Measurements from ENCODE around the gene SH3RF3. TPM values are rescaled to one million over a fixed set of nuclear protein-coding genes. Genes with fewer than 3 reads are reported as not detected.
"Not testable (repeated sequence)": the region's sequence is repeated elsewhere in the genome, so short reads cannot be mapped to it uniquely, and the experiment has no call there.

SH3RF3 gene
- polyA plus RNA-seq, 12 donors: 3.3 to 7.5 (median 4.7) TPM; not detected in 1

DNA sequence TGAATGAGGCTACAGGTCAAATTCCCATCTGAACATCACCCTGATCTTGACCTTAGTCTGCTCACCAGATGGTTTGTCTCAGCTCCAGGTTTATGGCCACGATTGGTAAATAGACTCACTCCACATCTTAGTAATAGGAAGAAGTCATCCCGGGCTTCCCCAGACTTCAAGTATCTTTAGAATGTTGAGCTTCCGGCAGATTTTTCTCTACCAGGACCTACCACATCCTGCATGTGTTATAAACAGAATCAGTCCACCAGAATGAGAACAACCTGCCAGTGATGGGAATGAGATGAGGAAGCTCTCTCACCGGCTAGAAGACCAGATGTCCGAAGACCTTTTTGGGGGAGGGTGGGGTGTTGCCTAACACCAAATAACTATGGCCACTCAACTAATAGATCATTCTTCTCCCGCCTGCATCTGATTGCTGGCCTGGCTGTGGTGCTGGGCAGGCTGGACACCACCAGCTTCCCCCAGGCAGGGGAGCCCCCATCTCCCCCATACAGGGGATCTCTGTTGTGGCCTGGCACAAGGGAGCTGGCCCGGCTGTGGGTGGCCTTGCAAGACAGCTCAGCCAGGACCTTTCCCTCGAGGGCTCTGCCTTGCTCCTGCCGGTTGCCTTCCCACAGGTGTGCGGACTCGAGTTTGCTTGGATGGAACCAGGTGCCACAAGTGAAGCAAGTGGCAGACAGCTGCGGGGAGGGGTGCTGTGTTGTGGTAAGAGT lies 88.5 kb downstream of the SH3RF3 start:
- DNase-seq: no peak

DNA sequence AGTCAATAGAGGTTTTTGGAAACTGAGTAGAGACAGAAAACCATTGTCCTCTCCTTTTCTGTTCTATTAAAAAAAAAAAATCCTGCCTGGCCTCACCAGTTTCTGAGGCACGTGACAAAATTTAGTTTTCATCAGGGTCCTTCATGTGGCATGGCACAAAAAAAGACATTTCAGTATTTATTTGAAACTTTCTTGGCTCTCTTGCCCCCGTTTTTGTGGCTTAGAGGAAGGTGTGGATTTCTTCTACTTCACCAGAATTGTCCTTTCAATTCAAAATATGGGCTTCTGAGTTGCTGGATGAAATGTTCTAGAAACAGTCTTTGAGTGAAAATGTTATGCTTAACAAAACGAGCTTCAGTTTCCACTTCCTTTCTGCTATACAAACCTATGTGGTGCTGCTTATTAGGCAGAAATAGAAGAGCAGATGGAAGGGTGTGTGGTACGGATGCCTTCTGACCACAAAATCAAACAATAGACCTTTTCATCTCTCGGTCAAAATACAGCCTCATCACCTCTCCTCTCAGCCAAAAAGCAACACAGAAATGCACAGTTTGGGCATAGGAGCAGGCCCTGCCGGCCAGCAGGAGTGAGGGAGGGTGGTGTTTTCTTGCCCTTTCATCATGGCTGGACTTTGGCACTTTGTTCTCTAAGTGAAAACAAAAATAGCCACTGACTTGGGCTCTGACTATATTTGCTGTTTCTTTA lies 89.2 kb downstream of the SH3RF3 start:
- no peak for DNase-seq

DNA sequence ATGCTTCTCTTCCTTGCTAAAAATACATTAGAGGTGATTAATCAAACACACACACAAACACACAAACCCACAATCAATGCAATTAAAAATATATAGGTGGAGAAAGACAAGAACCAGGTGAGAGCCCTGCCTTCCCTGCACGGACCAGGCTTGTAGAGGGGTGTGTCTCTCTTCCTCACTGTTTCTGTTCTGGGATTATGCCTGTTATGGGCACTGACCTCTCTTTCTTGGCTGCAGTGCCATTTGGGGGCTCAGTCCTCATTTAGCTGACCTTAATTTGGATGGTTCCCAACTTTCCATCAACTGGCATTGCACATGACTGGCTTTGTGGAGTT lies 89.8 kb downstream of the SH3RF3 start:
- no peak for DNase-seq

DNA sequence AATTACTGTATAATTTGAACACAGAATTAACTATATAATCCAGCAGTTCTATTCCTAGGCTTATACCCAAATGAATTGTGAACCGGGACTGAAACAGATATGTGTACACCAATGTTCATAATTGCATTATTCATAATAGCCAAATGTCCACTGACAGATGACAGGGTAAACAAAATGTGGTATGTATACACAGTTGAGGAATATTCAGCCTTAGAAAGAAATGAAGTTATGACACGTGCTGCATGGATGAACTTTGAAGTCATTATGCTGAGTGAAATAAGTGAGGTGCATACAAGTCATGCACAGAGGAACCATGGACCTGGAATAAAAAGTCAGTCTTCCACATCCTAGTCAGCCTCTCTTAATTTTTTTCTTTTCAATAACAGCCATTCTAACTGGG lies 91.9 kb downstream of the SH3RF3 start:
- no peak for DNase-seq

DNA sequence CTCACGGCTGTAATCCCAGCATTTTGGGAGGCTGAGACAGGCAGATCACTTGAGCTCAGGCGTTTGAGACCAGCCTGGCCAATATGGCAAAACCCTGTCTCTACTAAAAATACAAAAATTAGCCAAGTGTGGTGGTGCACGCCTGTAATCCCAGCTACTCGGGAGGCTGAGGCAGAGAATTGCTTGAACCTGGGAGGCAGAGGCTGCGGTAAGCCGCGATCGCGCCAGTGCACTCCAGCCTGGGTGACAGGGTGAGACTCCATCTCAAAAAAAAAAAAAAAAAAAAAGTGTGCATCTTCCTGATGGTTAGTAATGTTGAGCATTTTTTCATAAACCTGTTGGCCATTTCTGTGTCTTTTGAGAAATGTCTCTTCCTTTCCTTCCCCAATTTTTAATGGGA lies 92.3 kb downstream of the SH3RF3 start:
- not testable (repeated sequence) for DNase-seq

DNA sequence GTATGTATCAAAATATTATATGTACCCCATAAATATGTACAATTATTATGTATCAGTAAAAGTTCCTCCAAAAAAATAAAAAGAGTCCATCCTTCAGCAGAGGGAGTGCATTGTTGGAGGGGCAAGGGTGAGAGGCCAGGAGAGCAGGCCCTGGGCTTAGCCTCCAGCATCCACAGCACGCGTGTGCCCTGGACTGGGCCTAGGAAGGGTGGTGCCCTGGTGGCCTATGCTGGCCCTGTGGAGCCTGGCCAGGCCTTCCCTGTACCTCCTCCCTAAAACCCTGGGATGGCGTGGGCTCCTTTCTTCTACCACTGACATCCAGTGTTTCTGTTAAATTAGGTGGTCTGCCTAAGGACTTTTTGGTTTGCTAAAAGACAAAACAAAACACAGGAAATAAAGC lies 93.4 kb downstream of the SH3RF3 start:
- DNase-seq: no peak

DNA sequence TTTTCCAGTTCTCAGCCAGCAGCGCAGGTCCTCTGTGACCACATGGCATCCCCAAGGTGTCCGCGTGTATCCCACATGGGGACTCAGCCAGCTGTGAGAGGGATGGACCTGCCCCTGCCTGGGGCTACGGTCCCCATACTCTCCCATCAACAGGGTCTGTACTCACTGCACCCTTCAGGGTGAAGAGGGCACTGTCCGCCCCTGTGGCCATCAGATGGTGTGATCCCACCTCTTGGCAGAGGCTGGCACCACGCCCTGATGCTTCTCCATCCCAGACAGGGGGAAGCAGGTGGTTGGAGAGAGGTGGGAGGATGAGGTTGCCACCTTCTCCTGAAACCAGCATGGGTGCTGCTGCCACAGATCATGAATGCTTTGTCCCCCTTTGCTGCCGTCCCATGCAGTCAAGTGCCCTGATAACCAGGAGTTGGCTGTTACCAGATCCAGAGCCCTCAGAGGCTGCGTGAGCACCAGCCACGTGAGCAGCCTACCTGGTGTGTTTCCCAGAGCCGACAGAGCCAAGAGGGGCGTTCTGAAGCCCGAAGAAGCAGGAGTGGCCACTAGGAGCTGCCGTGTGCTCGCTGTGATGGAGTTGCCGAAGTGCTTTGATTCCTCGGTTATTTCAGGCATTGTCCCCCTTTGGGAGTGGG lies 93.9 kb downstream of the SH3RF3 start:
- DNase-seq: no peak

DNA sequence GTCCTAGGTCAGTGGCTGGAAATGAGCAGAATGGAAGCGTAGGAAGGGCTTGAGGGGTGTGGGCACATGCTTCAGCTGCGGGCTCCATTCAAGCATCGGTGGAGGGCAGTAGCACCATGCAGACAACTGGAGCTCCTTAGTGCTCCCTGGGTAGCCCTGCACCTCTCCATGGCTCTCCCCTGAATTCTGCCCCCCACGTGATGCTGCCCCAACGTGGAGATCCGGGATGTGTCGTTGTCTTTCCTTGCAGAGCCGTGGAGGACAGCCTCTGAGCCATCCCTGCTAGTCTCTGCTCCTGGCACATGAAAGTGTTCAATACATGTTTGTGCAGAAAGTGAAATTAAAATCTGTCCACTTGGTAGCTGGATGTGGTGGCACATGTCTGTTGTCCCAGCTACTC lies 94.5 kb downstream of the SH3RF3 start:
- no peak for DNase-seq

DNA sequence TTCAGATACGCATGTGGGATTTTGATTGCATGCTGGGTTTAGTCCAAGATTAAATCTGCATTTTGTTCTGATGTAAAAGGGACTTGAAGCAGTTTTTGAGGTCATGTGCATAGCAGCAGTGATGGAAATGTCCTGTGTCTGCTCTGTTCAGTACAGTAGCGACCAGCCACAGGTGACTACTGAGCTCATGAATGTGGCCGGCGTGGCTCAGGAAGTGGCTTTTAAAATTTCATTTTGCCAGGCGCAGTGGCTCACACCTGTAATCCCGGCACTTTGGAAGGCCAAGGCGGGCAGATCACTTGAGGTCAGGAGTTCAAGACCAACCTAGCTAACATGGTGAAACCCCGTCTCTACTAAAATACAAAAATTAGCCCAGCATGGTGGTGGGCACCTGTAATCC lies 95.3 kb downstream of the SH3RF3 start:
- not testable (repeated sequence) for DNase-seq

DNA sequence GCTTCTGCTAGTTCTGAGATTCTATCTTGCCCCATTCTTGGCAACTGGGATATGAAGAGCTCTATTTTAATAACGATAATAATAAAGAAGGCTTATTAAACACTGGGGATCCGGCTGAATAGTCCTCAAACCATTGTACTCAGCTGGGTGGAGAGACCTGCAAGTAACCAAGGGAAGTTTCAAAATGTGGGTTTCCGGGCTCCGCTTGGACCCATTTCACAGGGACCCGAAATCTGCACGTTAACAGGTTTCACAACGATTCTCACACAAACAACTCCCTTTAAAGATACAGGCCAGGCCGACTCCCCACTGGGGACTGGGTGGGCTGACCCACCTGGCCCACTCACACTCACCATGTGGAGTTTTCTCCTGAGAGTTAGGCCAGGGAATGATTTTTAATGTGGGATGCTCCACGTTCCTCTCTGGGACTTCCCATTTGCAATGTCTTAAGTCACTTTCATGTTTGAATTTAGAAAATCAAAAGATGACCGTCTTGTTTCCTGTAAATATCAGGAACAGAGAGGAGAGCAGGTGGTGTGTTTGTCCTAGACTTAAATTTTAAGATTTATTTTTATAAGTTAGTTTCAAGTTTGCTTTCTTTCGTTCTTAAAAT lies 96.3 kb downstream of the SH3RF3 start:
- DNase-seq: no peak

DNA sequence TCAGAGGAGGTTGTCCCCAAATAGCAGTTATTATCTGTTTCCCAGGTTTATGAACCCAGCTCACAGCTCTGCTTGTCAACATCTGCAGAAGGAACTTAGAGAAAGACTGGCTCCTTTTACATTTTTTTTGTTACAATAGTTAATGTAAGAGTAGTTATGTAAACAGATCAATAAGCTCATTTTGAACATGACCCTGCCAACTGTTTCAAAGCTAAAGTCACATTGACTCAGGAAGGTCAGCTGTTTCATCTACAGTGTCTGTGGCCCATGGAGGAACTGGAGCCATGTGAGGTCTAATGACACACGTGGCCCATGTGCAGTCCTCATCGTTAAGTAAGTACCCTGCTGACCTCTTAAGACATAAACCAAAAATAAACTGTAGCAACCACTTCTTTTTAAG lies 97.1 kb downstream of the SH3RF3 start:
- DNase-seq: no peak

DNA sequence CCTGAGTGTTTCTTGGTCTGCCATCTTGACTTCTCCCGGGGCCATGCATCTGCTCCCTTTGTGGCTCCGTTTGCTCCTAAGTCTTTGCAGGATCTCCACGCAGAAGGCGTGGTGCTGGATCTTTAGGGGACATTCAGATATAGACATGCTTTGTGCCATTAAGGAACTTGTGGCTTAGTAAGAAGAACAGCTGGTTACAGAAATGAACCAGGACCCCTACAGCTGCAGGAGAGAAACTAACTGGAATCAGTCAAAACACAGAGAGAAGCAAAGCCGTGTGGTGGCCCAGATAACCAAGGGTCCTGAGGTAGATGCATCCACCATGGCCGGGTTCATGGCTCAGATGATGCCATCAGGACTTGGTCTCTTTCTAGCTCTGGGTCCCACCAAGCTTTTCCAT lies 97.6 kb downstream of the SH3RF3 start:
- DNase-seq: no peak

DNA sequence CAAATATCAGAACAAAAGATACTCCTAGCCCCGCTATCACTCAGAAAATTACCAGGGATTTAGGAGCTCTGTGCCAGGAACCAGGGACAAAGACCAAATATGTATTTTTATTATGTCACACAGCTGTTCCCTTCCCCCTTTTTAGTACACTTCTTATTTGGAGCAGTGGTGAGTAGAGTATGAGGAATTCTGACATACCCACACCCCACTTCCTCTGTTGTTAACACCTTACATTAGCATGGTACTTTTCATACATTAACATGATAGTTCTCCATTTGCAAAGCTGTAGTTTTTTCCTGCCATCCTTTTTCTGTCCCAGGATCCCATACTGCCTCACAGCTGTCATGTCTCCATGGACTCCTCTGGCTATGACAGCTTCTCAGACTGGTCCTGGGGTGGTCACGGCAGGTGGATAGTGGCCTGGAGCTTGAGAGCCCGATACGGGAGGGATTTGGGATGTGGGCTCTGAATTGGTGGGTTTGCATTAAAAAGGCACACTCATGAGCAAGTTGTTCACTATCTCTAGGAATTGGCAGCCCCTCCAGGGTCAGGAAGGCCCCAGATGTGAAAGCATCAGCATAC lies 100.2 kb downstream of the SH3RF3 start:
- DNase-seq: no peak

DNA sequence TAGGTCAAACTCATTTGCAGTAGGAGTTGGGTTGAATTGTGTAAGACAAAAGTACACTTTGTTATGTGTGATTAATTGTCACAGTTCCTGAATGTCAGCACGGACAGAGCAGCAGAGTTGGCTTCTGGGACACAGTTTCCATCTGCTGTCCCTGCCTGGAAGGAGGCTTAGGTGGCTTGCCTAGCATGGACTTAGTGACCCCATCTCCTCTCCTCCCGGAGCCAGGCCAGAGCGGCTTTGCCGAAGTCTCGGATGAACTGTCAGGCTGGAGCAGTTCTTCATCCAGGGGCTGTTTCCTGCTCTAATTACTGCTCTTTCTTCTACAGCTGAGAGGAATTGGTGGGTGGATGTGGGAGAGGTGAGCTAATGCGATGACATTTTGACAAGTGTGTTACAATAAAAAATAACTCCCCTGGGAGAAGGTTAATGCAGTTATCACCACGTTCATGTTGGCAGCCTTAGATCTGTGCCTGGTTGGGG lies 102.0 kb downstream of the SH3RF3 start:
- DNase-seq: no peak

DNA sequence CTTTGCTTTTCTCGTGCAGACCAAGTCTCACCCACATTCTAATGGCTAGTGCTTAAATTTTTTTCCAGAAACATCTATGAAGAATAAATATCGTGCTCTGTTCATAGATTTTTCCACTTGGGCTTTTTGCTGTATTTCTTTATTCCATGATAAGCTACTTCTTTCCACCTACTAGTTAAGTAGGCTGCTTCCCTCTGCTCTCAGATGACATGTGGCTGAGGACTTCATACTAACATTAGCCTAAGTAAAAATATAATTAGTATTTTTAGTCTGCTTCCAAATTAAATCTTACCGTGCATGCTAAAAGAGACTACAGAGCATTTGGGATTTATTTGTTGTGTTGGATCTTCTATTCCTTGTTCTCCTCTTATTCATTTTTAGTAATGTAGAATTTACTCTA lies 102.4 kb downstream of the SH3RF3 start:
- DNase-seq: no peak

DNA sequence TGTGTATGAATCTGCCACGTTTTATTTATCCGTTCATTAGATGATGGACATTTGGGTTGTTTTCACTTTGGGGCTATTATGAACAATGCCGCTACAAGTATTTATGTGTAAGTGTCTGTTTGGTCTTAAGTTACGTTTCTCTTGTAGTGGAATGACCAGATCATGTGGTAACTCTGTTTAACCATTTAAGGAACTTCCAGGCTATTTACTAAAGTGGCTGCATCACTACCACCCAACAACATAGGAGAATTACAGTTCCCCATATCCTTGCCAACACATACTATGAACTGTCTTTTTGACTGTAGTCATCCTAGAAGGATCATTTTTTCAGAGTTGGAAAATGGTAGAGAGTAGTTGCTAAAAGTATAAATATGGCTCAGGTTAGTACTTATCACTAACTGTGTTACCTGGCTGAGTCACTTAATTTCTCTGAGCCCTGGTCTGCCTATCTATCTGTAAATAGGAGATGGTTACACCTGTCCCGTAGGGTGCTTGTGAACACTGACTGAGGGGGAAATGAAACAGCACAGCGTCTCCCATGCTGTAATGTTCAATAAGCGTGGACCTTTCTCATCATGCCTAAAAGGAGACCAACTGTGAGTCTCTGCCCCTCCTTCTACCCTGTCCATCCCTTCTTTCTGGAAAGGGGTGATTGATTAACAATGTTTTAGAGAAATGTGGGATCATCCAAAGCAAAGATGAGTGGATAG lies 103.1 kb downstream of the SH3RF3 start:
- DNase-seq: no peak

DNA sequence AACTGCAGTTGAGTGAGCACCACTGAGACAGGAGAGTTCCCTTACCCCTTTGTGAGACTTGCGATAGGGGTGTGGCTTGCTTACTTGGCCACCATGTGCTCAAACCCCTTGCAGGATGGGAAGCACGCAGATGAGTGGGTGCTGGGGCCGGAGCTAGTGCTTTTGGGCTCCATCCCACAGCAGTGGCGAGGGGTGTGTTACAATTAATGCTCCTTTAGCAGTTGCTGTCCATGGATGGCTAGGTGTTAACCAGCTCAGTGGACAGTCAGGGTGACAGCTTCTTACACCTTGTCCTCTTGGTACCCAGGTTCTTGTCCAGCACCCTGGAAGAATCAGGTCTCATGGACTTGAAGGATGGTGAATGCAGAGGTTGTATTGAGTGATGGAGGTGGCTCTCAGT lies 103.9 kb downstream of the SH3RF3 start:
- no peak for DNase-seq

DNA sequence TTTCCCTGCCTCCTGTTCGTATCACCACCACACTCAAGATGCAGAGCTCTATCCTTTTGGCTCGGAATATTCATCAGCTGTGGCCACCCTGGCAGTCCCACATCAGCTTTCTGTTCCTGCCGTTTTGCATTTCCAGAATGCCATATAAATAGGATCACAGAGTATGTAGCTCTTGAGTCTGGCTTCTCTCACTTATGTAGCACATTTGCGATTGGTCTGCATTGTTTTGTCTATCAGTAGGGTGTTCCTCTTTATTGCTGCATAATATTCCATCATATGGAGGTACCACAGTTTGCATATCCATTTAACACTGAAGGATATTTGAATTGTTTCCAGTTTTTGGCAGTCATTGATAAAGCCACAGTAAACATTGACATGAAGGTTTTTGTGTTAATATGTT lies 104.6 kb downstream of the SH3RF3 start:
- DNase-seq: no peak

DNA sequence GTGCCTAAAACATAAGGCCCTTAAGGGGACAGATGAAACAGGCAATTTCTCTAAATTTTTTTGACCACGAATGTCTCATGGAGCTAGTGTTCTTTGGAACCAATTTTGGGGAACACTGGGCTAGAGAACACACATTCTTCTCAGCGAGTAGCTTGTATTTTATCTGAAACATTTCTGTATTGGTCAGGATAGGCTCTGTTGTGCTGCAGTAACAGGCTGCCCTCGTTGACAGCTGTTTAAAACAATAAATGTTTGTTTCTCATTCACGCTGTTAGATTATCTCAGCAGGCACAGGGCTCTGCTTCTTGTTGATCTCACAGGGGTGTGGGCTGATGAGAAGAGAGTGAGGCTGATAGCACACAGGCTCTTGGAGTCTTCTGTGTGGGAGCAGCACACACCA lies 105.3 kb downstream of the SH3RF3 start:
- DNase-seq: no peak

DNA sequence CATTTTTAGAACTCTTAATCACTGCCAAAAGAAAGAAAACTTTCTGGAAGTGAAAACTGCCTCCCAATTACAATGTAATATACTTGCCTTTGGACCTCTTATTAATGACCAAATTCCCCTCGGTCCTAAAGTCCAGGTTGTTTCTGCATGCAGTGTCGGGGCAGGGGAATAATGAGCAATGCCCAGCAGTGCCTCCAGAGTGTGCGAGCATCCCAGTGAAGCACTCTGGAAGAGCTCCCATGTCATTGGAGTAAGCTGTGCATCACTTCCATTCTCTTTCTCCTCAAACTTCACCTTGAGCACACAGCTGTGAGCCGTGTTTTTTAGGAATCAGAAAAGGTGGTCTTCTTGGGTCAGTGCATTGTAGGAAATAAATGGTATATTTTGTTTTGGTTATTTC lies 107.1 kb downstream of the SH3RF3 start:
- no peak for DNase-seq

DNA sequence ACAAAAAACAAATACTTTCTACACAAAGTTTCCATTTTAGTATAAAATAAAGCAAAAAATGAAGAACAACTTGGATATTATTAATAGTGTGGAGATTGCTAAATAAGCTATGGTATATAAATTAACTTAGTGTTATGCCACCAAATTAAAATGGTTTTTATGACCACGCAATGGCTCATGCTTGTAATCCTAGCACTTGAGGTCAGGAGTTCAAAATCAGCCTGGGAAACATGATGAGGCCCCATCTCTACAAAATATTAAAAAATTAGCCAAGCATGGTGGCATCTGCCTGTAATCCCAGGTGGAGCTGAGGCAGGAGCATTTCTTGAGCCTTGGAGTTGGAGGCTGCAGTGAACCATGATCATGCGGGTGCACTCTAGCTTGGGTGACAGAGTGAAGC lies 108.8 kb downstream of the SH3RF3 start:
- DNase-seq: no peak

DNA sequence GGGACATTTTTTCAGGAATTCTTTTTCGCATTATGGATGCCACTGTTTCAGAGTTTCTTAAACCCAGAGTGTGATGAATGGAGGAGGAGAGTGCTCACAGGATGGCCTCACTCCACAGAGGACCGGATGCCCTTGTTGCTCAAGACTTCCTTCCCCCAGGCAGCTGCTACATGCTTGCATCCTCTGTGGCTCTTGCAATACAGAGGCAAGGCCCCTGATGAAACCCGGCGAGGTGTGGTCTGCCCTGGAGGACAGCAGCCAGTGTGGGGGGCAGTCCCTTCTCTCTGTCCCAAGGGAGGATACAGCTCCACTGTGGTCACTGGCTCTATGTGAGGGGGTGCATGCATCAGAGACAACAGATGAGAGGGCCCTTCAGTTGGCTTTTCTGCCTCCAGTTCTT lies 109.6 kb downstream of the SH3RF3 start:
- no peak for DNase-seq

Measured in muscle of arm (tissue), 12 donors.